ENCODE results near the gene IGIP. TPM values are rescaled to one million over a fixed set of nuclear protein-coding genes. Genes with fewer than 3 reads are reported as not detected.

Gene IGIP
- total and polyA plus RNA-seq, 2 of the 8 experiments (the other 6 are each of a cell fraction or from before 2014, with no cell fraction given), result 0.32 to 0.69 TPM

GRCh38 chr5:140106805-140107311 is 18.9 kb upstream of the IGIP start:
- Histone ChIP-seq H3K79me2 (ENCODE audit: control insufficient read depth in 1 of 2, insufficient read depth in 2 of 2, low read length in 2 of 2) (no peaks in the 10 kb centered on the region), H2BK5ac (ENCODE audit: low read depth, low read length) (no peak overlapping the region), H3K36me3 (ENCODE audit: control insufficient read depth in 2 of 4, insufficient read depth in 4 of 4, low read length in 3 of 4) (no peaks in the 10 kb centered on the region), H3K23ac (ENCODE audit: insufficient read length) (no peak overlapping the region), H2BK15ac (ENCODE audit: low read length) (no peak overlapping the region), H4K5ac (ENCODE audit: insufficient read length, low read depth, low read length) (peak overlapping the region; percentile 7), H2BK120ac (replicated peaks; ENCODE audit: low read depth, low read length) (no peak overlapping the region), H3K9me3 (ENCODE audit: insufficient read depth in 2 of 2, low read depth in 1 of 2, low read length in 1 of 2) (no peaks in the 10 kb centered on the region), H3K56ac (replicated peaks; ENCODE audit: insufficient read length, low read depth, low read length) (no peak overlapping the region), H3K4me1 (replicated peaks in 1 of 4; ENCODE audit: control insufficient read depth in 3 of 4, insufficient read depth in 4 of 4, low read length in 3 of 4) (peaks cover 0 to 17% (median 6%) of the 10 kb centered on the region in 4 experiments; a peak in 4 of 7 replicates), H4K20me1 (replicated peaks in 1 of 2; ENCODE audit: control insufficient read depth in 1 of 2, insufficient read depth in 2 of 2, low read length in 2 of 2) (peaks cover 7 to 9% of the 10 kb centered on the region in 2 experiments), H4K8ac (ENCODE audit: extremely low read depth, insufficient read depth, low read length) (no peak overlapping the region; the same call in 1 of the 2 replicates), H2BK20ac (ENCODE audit: low read length) (no peak overlapping the region), H3K18ac (ENCODE audit: extremely low read depth, low read length) (no peak overlapping the region), H3K4me2 (ENCODE audit: insufficient read depth in 1 of 2, low read depth in 2 of 2, low read length in 2 of 2) (peak overlapping the region; percentile 82 to 90), H3K4me3 (ENCODE audit: extremely low read depth in 1 of 4, insufficient read depth in 2 of 4, low read depth in 3 of 4, low read length in 4 of 4) (peak overlapping the region; percentile 39 to 75 (median 64)), H2AFZ (ENCODE audit: low read length) (peak overlapping the region; percentile 82), H3K27me3 (replicated peaks in 1 of 4; ENCODE audit: control insufficient read depth in 3 of 4, extremely low read depth in 1 of 4, insufficient read depth in 3 of 4, low read length in 3 of 4) (peaks cover 25 to 70% (median 46%) of the 10 kb centered on the region in 4 experiments), H2AK5ac (ENCODE audit: low read depth, low read length) (no peak overlapping the region), H3K9ac (replicated peaks in 1 of 4; ENCODE audit: extremely low read depth in 1 of 4, low read depth in 3 of 4, low read length in 3 of 4) (peak overlapping the region in 2 of 4 experiments; percentile 43 to 53; a peak in 2 of 7 replicates), H2BK12ac (ENCODE audit: low read depth, low read length) (no peak overlapping the region), H4K91ac (replicated peaks; ENCODE audit: insufficient read length, low read length) (no peak overlapping the region), H3K79me1 (ENCODE audit: low read depth, low read length) (no peaks in the 10 kb centered on the region), H3K14ac (ENCODE audit: insufficient read length) (no peak overlapping the region), H3K4ac (replicated peaks; ENCODE audit: insufficient read length, low read depth, low read length) (no peak overlapping the region), H3K27ac (ENCODE audit: low read depth, low read length) (no peak overlapping the region), H3K23me2 (ENCODE audit: low read depth, low read length) (peaks cover 11% of the 10 kb centered on the region; the same call in 1 of the 2 replicates)
- ChIA-PET POLR2A (ENCODE audit: partially characterized antibody) (interaction anchor here (1.1 kb wide), 1 partner anchor 66 kb away, joined by 3 read pairs; no protein-coding TSS in a partner anchor), CTCF (ENCODE audit: partially characterized antibody) (interaction anchor here (1.6 to 1.8 kb wide), 3 partner anchors 10 to 20 kb away, joined by 3 to 5 read pairs (median 4); no protein-coding TSS in a partner anchor)
- FAIRE-seq (no peak), DNase-seq (ENCODE audit: low read depth in 1 of 2, low spot score in 2 of 2) (no peak)
- WGBS, 2 experiments (ENCODE audit: extremely low coverage in 1 of 2, insufficient coverage in 1 of 2, insufficient read length in 1 of 2, insufficient replicate concordance in 2 of 2, low coverage in 1 of 2, low lambda C conversion rate in 2 of 2, missing lambda C conversion rate in 1 of 2), result 15% methylated on average over 16 of the region's 16 CpGs; no CpG with 5 or more reads in 1 of the 2 experiments
- TF ChIP-seq, protein P1, sequence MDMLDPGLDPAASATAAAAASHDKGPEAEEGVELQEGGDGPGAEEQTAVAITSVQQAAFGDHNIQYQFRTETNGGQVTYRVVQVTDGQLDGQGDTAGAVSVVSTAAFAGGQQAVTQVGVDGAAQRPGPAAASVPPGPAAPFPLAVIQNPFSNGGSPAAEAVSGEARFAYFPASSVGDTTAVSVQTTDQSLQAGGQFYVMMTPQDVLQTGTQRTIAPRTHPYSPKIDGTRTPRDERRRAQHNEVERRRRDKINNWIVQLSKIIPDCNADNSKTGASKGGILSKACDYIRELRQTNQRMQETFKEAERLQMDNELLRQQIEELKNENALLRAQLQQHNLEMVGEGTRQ (IDR thresholded peaks at IDR 0.05; ENCODE audit: low read length), result no peak
- TF ChIP-seq PHF8 (conservative IDR thresholded peaks at IDR 0.05; ENCODE audit: low read depth, low read length), result peak; percentile 29; the same call in 1 of the 2 replicates

All from H1 (cell line).